Measurements from ENCODE around the gene OAS2.

OAS2 gene

GRCh38 chr12:112961074-112961473, 17.2 kb upstream of the OAS2 start:
- Histone ChIP-seq H3K27me3 (ENCODE audit: insufficient read depth, low read depth, severe bottlenecking) (peaks cover 71% of the 10 kb centered on the region), H3K4me3 (ENCODE audit: low read depth, low read length) (no peak overlapping the region), H3K36me3 (no peaks in the 10 kb centered on the region), H3K27ac (no peak overlapping the region), H3K9me3 (ENCODE audit: severe bottlenecking) (peaks cover 29% of the 10 kb centered on the region)
- no peak for TF ChIP-seq CTCF (IDR thresholded peaks at IDR 0.05; ENCODE audit: low read depth, low read length)
- DNase-seq: no peak

GRCh38 chr12:112961536-112961935, 16.8 kb upstream of the OAS2 start:
- Histone ChIP-seq H3K9me3 (ENCODE audit: severe bottlenecking) (peaks cover 29% of the 10 kb centered on the region), H3K27me3 (ENCODE audit: insufficient read depth, low read depth, severe bottlenecking) (peaks cover 76% of the 10 kb centered on the region), H3K36me3 (no peaks in the 10 kb centered on the region), H3K4me3 (ENCODE audit: low read depth, low read length) (no peak overlapping the region), H3K27ac (no peak overlapping the region)
- no peak for TF ChIP-seq CTCF (IDR thresholded peaks at IDR 0.05; ENCODE audit: low read depth, low read length)
- no peak for DNase-seq

- Histone ChIP-seq H3K27ac (no peak overlapping the region), H3K36me3 (no peaks in the 10 kb centered on the region), H3K27me3 (ENCODE audit: insufficient read depth, low read depth, severe bottlenecking) (peaks cover 86% of the 10 kb centered on the region), H3K4me3 (ENCODE audit: low read depth, low read length) (no peak overlapping the region), H3K9me3 (ENCODE audit: severe bottlenecking) (peaks cover 29% of the 10 kb centered on the region)
- DNase-seq: no peak
- no peak for TF ChIP-seq CTCF (IDR thresholded peaks at IDR 0.05; ENCODE audit: low read depth, low read length)
Measured at GRCh38 chr12:112962561-112962960, 15.8 kb upstream of the OAS2 start.

- no peak for DNase-seq
- H3K27ac ChIP-seq: no peak overlapping the region
- H3K36me3 ChIP-seq: no peaks in the 10 kb centered on the region
- no peak overlapping the region for H3K4me3 ChIP-seq (ENCODE audit: low read depth, low read length)
- TF ChIP-seq CTCF (IDR thresholded peaks at IDR 0.05; ENCODE audit: low read depth, low read length): no peak
- H3K9me3 ChIP-seq (ENCODE audit: severe bottlenecking): peaks cover 29% of the 10 kb centered on the region
- H3K27me3 ChIP-seq (ENCODE audit: insufficient read depth, low read depth, severe bottlenecking): peaks cover 91% of the 10 kb centered on the region
Measured at GRCh38 chr12:112963227-112963861, 15.0 kb upstream of the OAS2 start.

- peaks cover 21% of the 10 kb centered on the region for H3K9me3 ChIP-seq (ENCODE audit: severe bottlenecking)
- DNase-seq: no peak
Measured at GRCh38 chr12:112964067-112964670, 14.2 kb upstream of the OAS2 start.

More at GRCh38 chr12:112964067-112964670, 14.2 kb upstream of the OAS2 start:
- Histone ChIP-seq H3K27me3 (ENCODE audit: insufficient read depth, low read depth, severe bottlenecking) (peaks cover 94% of the 10 kb centered on the region), H3K27ac (no peak overlapping the region), H3K36me3 (no peaks in the 10 kb centered on the region), H3K4me3 (ENCODE audit: low read depth, low read length) (no peak overlapping the region)
- no peak for TF ChIP-seq CTCF (IDR thresholded peaks at IDR 0.05; ENCODE audit: low read depth, low read length)
